ENCODE data around the gene GIT2. TPM values are rescaled to one million over a fixed set of nuclear protein-coding genes. Genes with fewer than 3 reads are reported as not detected.

Gene GIT2
- total and polyA plus RNA-seq, 2 experiments from 2014 or later = 15.8 to 20.9 TPM

GRCh38 chr12:110006115-110006514 is 9.9 kb upstream of the GIT2 start (continued):
- TF ChIP-seq ZNF114 (CRISPR knock-in tag; IDR thresholded peaks at IDR 0.05) = no peak
- no peak for TF ChIP-seq EZH2 (IDR thresholded peaks at IDR 0.05; ENCODE audit: low read depth, unreplicated experiment)

- Histone ChIP-seq H3K79me2 (replicated peaks; ENCODE audit: insufficient read depth) (peaks cover 6% of the 10 kb centered on the region; the same call in 1 of the 2 replicates), H3K36me3 (ENCODE audit: insufficient read depth) (no peaks in the 10 kb centered on the region), H3K4me3 (no peak overlapping the region), H3K4me2 (no peak overlapping the region), H3K4me1 (ENCODE audit: insufficient read depth) (peaks cover 3% of the 10 kb centered on the region; the same call in 1 of the 2 replicates), H4K20me1 (replicated peaks; ENCODE audit: insufficient read depth) (peaks cover 5% of the 10 kb centered on the region; the same call in 1 of the 2 replicates), H3F3A (replicated peaks; ENCODE audit: low read depth) (no peaks in the 10 kb centered on the region), H3K9me2 (ENCODE audit: insufficient read depth) (no peaks in the 10 kb centered on the region), H3K27ac (ENCODE audit: low read depth) (no peak overlapping the region), H3K27me3 (ENCODE audit: insufficient read depth) (peaks cover 11% of the 10 kb centered on the region), H2AFZ (no peak overlapping the region)
- no peaks in the 10 kb centered on the region for H3K9me3 Mint-ChIP-seq
- H3K4me1 Mint-ChIP-seq = no peaks in the 10 kb centered on the region
- ATAC-seq = no peak
- no peaks in the 10 kb centered on the region; the same call in 2 of the 3 replicates for H3K36me3 Mint-ChIP-seq (ENCODE audit: low read depth)
- H3K27me3 Mint-ChIP-seq (ENCODE audit: insufficient read depth, low read depth, poor library complexity) = peaks cover 6% of the 10 kb centered on the region
- DNase-seq (ENCODE audit: low spot score) = no peak
- H3K4me3 Mint-ChIP-seq = no peak overlapping the region
- no peak overlapping the region for H3K27ac Mint-ChIP-seq
- TF ChIP-seq EZH2 (IDR thresholded peaks at IDR 0.05; ENCODE audit: low read depth, unreplicated experiment) = no peak
- no peak for TF ChIP-seq CREB1 (CRISPR knock-in tag; IDR thresholded peaks at IDR 0.05; ENCODE audit: low read depth)
- no peak for TF ChIP-seq EZH2phosphoT487 (IDR thresholded peaks at IDR 0.05; ENCODE audit: unreplicated experiment)
- TF ChIP-seq ZNF331 (CRISPR knock-in tag; IDR thresholded peaks at IDR 0.05; ENCODE audit: low read depth) = no peak
- no peak for TF ChIP-seq JUNB (IDR thresholded peaks at IDR 0.05; ENCODE audit: unreplicated experiment)
- TF ChIP-seq CTCF (conservative IDR thresholded peaks at IDR 0.05; ENCODE audit: low read depth in 2 of 2) = no peak
- no peak for TF ChIP-seq POLR2AphosphoS5 (IDR thresholded peaks at IDR 0.05; ENCODE audit: low read depth)
- no peak for TF ChIP-seq REST (IDR thresholded peaks at IDR 0.05; ENCODE audit: unreplicated experiment)
- no peak for TF ChIP-seq ZNF114 (CRISPR knock-in tag; IDR thresholded peaks at IDR 0.05)
- TF ChIP-seq ETS1 (IDR thresholded peaks at IDR 0.05) = no peak
- no peak for TF ChIP-seq STAT1 (IDR thresholded peaks at IDR 0.05; ENCODE audit: unreplicated experiment)
- no peak for TF ChIP-seq ZNF462 (CRISPR knock-in tag; IDR thresholded peaks at IDR 0.05)
These were observed 9.3 kb upstream of the GIT2 start for GRCh38 chr12:110005319-110005973.

All from GM23338 (cell line).